Measurements from ENCODE around the gene SH3PXD2A.
"Not testable (repeated sequence)": the region's sequence is repeated elsewhere in the genome, so short reads cannot be mapped to it uniquely, and the experiment has no call there.

Gene SH3PXD2A

DNA sequence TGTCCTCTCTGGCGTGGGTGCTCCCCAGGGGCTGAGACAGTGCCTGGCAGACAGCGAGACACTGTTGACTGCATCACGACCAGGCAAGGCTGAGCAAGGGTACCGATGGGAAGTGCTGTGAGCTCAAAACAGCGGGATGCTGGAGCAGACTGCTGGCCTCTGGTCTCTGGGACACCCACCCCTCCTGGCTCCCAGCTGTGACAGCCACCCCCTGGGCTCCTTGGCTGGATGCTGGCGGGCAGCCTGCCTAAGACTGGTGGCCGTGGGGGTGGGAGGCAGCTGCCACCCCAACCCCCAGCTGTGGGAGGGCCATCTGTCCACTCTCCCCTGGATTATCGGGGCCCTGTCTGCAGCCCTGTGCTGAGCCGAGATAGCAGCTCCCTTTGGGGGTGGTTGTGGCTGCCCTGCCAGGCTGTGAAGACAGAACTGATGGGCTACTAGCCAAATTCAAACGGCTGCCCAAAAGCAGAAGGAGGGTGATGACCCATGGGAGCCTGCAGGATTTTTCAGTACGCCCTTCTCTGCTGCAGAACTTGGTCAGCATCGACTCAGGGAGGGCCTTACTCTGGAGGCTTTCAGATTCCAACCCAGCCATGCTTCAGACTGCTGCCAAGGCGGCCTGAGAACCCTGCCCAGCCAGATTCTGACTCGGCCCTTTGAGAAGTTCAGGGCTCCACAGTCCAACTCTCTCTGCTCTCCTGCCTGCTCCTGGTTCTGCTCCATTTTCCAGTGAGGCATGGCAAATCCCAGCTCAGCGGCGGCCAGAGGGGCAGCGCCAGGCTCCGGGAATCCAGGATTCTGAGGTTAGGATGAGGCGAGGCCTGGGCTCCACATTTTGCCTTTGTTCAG lies 236.6 kb downstream of the SH3PXD2A start:
- DNase-seq = peak; percentile 49 to 75 (median 68)

DNA sequence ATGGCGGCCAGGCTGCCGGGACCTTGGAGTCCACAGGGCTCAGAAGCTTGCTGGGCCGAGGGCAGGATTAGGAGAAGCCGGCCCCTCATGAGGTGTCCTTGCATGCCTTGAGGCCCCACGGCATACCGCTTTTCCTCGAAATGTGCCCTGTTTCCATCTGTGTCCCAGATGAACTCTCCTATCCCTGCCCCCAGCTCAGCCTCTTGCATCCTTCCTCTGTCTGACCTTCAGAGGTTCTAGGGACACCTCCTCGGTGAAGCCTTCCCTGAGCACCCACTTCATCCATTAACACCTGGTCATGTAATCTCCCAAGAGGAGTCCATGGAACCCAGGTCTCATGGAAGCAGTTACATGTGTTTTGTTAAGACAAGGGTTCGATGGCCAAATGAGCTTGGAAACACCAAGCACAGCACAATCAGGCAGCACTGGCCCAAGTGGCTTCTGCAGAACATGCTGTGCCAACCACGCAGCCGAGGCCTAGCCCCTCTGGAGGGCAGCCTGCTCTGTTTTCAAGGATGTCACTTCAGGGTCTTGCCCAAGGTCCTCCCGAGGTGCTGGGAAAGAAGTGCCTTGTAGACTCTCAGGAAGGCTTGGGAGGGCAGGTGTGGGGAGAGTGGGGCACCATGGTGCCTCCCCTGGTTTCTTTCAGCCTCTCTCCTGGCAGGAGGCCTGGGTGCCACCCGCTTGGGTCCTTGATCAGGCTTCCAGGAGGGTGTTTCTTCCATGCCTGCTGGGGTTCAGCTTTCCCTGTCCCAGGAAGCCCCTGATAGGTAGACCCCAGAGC lies 237.6 kb downstream of the SH3PXD2A start:
- DNase-seq = no peak

DNA sequence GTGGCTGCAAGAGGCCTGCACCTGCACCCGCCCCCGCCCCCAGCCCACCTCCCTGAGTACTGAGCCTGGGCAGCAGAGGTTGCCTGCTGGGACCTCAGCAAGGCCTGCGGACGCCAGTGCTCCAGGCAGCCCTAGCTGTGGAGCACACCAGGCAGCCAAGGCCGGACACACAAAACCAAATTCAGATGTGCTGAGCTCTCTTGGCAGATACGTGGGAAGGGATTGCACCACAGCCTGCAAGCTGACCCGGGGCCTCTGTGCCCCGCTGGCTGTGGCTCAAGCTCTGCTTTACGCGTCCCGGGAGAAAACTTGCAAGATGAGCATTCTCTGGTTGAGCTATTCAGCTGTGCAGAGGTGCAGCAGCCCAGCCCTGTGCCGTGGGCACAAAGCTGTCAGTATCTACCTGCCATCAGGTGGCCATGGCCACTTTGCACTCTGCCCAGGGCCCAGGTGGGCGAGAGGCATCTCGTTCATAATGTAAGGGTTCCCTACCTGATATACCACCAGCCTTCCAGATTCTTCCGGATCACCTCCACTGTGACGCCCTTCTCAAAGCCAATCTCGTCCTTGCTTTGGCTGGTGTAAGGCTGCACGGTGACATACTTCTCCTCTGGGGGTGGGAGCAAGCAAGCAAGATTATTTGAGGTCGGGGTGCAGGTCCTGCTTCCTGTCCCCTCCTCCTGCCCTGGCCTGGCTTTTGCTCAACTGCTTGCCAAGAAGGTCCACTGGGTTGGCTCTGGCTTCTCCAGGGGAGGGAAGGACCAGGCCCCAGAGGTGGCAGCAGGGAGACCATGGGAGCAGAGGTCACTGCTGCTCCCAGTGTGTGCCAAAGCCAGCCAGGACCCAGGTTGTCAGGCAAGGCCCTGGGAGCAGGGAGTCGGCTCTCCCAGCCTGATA lies 238.4 kb downstream of the SH3PXD2A start:
- peak; percentile 61 to 84 (median 79) for DNase-seq

DNA sequence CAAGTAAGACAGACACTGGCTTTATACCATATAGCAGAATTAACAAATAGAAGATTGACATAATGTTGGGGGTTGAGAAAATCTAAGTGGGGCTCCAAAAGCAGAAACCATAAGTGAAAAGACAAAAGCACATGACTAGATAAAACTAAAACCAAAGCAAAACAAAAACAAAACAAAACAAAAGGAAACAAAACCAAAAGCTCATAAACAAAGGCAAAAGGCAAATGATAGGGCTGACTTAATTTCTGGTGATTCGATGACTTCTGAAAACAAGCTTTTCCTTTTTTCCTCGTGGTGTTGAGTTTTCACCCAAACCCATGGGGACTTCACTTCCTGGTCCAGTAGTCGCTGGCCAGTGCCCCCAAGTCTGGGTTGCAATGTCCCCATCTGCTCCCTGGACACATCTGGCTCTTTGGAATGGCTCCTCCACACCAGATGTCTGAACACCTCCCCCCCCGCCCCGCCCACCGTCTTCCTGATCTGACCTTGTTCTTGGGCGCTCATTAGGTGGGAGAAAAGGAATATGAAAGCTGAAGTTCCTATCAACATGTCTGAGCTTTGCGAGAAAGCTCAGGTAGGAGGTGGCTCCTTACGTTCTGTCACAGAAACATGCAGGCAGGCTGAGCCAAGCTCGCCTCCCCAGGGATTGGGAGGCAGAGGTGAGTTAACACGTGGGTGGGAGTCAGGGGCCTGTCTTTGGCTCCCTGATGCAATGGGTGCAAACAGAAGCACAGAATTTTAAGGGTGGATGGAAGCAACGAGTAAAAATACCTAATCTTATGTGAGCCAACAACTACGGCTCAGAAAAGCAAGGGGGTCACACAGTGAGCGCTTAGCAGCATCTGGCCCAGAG lies 240.8 kb downstream of the SH3PXD2A start:
- DNase-seq = peak in 2 of 4 experiments; percentile 20 to 23

DNA sequence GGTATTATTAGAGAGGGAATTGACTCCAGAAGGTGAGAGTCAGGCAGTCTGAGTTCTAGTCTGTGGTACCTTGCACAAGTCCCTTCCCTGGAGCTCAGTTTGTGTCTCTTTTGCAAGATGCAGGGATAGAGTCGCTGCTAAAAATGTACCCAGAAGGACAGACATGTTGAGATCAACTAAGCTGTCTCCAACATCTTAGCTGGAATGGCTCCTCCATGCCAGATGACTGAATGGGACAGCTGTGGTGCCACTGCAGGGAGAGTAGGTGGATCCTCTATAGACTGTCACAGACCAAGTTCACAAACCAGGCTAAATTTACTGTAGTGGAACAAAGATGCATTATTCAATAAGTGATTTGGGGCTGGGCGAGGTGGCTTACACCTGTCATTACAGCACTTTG lies 241.8 kb downstream of the SH3PXD2A start:
- DNase-seq = peak in 1 of 4 experiments; percentile 19

DNA sequence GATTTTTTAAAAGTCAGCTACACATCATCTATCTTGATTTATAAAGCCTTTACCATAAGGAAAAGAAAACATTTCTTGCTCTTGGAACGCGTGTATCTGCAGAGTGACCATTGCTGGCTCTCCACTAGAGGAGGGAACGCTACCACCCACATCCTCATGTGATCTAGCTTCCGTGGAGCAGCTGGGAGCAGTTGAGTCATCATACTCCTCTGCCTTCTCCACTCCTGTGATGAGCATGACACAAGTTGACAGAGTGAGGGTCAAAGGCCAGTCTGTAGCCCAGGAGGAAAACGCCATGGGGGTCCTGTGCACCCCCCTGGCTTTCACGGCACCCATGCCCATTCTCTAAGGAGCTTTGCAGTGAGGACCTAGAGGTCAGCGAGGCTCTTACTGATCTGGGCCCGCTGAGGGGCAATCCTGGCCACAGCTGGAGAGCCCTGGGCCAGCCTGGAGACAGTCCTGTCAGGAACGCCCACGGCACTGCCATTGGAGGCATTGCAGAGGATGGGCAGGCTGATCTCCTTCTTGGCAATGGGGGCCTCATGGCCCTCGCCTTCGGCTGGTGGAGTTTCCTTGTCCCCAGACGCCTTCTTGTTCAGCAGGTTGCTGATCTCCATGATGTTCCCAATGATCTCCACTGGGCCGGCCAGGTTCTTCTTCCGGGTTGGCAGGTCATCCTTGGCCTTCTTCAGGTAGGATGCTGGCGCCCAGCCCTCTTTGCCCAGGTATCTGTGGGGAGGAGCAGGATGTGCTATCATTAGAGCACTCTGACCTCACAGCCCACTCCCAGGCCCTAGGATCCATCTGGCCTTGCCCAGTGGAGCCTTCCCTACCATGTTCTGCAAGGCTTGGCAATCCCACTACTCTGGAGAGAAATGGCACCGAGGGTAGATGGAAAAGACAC lies 242.7 kb downstream of the SH3PXD2A start:
- peak; percentile 76 to 92 (median 90) for DNase-seq

DNA sequence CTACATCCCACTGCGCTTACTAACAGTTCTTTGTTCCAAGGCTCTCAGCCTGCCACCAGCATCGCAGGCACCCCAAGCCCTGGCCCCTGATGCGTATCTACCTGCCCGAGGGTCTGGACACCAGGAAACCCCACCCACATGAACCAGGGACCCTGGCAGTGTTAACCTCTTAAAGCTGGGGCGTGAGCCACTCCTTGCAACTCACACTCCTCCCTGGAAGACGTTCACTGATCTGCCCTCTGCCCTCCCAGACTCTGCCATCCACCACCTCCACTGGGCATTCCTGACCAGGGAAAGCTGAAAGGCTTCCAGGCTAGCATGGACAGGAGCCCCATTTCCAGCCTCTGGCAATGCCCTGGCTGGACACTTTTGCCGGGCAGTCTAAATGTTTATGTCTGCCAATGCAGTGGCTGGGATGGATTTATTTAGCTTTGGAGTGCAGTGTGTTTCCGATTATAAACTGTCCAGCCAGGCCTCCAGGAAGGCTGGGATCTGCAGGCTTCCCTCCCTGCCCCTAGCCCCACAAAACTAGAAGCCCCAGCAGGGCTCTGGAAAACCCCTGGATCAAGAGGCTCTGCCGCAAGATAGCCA lies 244.4 kb downstream of the SH3PXD2A start:
- DNase-seq = no peak

DNA sequence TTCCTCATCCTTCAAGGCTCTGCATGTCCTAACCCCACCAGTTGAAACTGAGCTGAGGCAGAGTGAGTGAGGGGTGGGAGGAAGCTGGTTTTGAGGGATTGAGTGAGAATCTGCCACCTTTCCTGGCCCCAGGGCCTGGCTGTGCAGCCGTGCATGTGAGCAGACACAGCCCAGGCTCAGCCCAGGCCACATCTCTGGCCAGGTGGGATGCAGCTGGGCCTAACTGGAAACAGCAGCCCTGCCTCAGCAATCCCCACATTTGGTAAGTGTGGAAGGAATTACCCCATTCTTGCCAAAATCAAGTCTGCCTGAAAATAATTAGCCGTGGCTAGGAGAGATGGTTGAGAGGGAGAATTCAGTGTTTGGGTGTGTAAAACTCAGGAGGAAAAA lies 245.3 kb downstream of the SH3PXD2A start:
- no peak for DNase-seq

DNA sequence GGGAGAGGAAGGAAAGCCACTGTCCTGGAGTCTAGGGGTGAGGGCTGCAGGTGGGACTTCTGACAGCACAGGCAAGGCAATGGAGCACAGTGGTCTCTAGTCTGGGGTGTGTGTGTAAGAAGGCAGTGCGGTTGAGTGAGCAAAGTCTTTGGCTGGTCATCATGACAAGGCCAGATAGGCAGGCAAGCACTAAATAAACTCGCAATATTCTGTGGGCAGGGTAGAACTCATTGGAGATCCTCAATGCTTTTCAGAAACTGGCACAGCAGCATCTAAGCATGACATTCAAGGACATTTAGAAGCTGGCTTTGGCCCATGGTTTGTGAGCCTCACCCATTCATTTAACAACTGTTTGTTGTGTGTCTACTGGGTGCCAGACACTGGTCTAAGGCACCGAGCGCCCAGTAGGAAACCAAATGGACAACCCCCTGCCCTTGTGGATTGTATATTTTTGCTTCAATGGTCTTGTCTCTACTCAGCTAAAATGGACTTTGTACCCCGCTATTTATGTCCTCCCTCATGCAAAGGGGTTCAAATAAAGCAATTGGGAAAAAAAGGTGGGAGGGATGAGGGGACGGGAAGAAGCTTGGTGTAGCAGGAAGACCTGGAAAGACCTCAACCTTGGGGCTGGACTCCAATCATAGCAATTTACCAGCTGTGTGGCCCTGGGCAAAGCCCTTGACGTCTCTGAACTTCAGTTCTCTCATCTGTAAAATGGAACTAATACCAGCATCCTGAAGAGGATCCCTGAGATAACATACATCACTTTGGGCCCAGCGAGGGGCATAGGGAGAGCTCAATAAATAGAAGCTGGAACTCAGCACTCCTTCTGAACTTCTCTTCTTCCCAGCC lies 245.9 kb downstream of the SH3PXD2A start:
- no peak for DNase-seq

DNA sequence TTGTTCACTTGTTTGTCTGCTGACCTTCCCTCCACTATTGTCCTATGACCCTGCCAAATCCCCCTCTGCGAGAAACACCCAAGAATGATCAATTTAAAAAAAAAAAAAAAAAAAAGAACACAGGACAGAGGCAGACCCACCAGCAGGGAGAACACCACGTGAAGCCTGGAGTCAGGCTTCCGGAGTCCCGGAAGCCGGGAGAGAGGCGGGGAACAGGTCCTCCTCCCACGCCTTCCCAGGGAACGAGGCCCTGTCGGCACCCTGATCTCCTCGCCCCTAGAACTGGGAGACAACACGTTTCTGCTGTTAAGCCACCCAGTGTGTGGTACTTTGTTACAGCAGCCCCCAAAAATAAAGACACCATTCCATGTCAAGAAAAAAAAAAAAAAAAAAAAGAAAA lies 247.3 kb downstream of the SH3PXD2A start:
- DNase-seq = not testable (repeated sequence)

DNA sequence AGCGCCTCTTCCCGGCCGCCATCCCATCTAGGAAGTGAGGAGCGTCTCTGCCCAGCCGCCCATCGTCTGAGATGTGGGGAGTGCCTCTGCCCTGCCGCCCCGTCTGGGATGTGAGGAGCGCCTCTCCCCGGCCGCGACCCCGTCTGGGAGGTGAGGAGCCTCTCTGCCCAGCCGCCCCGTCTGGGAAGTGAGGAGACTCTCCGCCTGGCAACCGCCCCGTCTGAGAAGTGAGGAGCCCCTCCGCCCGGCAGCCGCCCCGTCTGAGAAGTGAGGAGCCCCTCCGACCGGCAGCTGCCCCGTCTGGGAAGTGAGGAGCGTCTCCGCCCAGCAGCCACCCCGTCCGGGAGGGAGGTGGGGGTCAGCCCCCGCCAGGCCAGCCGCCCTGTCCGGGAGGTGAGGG lies 248.3 kb downstream of the SH3PXD2A start:
- DNase-seq = not testable (repeated sequence)

DNA sequence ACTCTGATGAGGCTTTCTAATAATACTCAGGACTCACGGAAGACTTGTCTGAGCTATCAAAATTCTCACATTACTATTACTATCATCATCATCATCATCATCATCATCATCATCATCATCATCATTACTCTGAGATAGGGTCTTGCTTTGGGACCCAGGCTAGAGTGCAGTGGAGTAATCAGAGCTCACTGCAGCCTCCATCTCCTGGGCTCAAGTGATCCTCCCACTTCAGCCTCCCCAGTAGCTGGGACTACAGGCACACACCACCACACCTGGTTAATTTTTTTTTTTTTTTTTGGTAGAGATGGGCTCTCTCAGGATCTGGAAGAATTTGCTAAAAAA lies 249.3 kb downstream of the SH3PXD2A start:
- DNase-seq = not testable (repeated sequence)

DNA sequence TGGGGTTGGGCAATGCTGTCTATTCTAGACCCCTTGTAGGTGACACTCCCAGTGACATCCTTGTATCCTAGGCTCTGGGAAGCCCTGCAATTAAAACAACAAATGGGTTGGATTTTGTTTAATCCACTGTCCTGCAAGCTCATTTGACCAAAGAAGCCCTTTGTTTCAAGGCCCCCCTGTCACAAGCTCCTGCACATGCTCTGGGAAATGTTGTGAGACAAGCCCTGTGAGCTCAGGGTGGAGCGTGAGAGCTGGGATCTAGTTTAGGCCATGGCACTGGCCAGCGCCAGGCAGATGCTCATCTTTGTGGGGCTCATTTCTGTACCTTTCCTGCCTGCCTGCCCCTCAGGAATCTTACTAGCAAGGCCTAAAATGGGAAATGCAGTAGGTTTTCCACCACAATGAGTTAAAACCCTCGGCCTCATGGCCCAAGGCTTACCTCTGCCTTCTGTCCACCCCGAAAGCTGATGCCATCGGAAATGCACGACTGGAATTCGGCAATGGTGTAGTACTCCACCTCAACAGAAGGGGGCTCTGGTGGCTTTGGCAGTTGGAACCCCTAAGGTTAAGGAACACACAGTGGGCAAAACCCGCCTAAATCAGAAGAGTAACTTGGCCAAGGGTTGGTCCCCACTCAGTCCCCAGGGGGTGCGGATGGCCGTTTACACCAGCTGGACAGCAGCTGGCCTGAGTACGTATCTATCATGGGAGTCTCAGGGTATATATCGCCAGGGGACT lies 249.8 kb downstream of the SH3PXD2A start:
- peak; percentile 58 to 76 (median 67) for DNase-seq

DNA sequence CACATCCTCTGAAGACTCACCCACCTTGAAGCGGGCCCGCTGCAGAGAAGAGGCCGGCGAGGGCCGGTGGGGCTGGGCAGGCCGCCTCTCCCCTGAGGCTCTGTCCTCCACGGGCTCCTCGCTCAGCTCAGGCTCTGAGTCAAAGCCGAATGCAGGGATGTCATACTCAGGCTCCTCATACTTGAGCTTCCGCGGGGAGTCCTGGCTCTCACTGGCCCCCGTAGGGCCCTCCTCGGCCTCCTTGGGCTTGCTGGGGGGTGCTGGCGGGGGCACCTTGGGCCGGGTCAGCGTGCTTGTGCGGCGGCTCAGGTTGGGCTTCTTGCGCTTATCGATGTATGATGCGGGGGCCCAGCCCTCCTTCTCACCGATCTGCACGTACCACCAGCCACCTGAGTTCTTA lies 252.0 kb downstream of the SH3PXD2A start:
- no peak for DNase-seq

DNA sequence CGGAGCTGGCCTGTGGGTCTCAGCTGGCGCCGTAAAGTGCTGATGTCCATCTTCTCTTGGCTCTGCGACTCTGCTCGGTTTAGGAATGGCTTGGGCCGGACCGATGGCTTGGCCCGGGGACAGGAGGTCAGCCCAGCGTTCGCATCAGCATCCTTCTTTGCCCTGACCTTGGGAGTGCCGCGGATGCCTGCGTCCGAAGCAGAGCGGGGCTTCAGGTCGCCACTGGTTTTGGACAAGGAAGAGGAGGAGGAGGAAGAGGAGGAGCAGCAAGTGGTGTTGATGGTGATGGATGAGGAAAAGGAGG lies 252.6 kb downstream of the SH3PXD2A start:
- no peak for DNase-seq

DNA sequence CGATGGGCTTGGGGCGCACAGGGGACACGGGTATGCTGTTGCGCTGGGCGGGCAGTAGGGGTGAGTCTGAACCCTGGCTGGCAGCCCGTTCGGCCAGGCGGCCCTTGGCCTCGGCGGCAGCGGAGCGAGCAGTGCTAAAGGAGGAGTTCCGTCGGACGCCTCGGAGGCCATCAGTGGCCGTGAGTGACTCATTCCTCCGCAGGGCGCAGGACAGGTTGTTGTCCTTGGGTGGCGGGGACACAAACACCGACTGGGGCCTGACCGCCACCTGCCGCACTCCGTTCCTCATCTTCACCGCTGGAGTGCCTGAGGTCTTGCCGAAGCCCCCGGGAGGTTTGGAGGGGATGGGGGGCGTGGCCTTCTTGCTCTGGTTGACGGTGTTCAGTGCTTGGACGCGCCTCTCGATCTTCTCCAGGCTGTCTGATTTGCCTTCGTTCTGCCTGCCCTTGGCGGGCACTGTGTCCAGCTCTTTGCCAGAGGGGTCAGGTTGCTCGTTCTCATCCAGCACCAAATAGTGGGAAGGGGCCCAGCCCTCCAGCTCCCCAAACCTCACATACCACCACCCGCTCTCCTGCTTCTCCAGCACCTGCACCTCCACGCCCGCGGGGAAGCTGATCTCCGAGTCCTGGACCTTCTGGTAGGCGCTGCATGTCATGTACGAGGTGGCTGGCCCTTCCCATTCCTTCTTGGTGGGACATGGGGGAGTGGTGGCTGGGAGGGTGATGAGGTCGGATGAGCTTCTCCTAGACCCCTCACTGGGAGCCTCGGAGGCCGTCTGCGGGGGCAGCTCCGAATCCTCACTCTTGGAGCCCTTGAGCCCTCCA lies 253.1 kb downstream of the SH3PXD2A start:
- no peak for DNase-seq

DNA sequence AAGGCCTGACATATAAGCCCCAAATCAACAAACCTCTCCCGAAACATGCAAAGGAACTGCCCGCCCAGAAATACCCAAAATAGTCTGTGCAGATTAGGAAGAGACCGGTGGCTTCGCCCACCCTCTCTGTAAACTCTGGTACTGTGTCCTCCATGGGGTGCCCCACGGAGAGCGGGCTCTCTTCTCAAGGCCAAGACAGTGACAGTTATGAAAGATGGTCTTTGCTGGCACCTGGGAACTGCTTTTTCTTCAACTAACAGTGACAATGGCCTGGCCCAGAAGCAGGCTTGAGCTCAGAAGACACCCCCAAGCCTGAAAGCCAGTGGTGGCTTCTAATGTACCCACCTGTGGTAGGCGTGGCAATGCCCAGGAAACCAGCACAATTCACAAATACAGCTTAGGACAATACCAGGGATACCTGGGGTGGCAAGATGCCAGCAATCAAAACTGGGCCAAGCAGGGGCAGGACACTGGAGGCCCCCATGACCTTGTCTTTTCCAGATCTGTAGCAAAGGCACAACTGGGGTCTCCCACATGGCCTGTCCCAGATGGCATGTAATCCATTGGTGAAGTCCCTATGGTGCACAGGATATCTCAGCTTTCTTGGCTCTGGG lies 254.3 kb downstream of the SH3PXD2A start:
- no peak for DNase-seq
